ENCODE results near the gene ATG9A.

GRCh38 chr2:219213486-219214071 lies 15.9 kb downstream of the ATG9A start:
- no peak for TF ChIP-seq ZNF362 (tag by site-specific recombination; IDR thresholded peaks at IDR 0.05)
- TF ChIP-seq CTCF (tag by site-specific recombination; IDR thresholded peaks at IDR 0.05), result no peak
- no peak for TF ChIP-seq BCL11B (tag by site-specific recombination; IDR thresholded peaks at IDR 0.05; ENCODE audit: low read depth)
- no peak for TF ChIP-seq ZNF561 (tag by site-specific recombination; IDR thresholded peaks at IDR 0.05; ENCODE audit: borderline replicate concordance)
- TF ChIP-seq PRDM4 (tag by site-specific recombination; IDR thresholded peaks at IDR 0.05), result no peak
- no peak for TF ChIP-seq ZNF580 (tag by site-specific recombination; IDR thresholded peaks at IDR 0.05)
- no peak for TF ChIP-seq SP2 (tag by site-specific recombination; IDR thresholded peaks at IDR 0.05)
- TF ChIP-seq ZNF274 (IDR thresholded peaks at IDR 0.05; ENCODE audit: low read length), result no peak
- no peak for TF ChIP-seq ZNF274 (tag by site-specific recombination; IDR thresholded peaks at IDR 0.05; ENCODE audit: borderline replicate concordance)
- no peak for TF ChIP-seq ZNF639 (tag by site-specific recombination; IDR thresholded peaks at IDR 0.05)
- no peak for TF ChIP-seq YY1 (tag by site-specific recombination; IDR thresholded peaks at IDR 0.05)
- no peak for TF ChIP-seq KLF16 (tag by site-specific recombination; IDR thresholded peaks at IDR 0.05)
- no peak for TF ChIP-seq ZNF530 (tag by site-specific recombination; IDR thresholded peaks at IDR 0.05; ENCODE audit: low read depth)

Data from HEK293 (cell line).